ENCODE results near the gene KLF11.

DNA sequence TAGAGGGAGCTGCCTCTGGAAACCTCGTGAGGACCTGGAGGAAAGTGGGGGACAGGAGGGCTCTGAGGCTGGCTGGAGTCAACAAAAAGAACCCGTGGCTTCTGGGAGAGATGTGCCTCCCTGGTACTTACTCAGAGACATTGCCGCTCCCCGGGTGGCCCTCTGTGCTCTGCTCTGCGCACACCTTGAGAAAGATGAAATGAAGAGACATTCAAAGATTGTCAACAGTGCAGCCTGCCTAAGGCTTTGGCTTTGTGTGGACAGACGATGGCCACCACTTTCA is 22.4 kb downstream of the KLF11 start:
- TF ChIP-seq EZH2 (IDR thresholded peaks at IDR 0.05; ENCODE audit: borderline replicate concordance, insufficient read depth, low read length, poor library complexity, severe bottlenecking) (no peak), TAF1 (IDR thresholded peaks at IDR 0.05; ENCODE audit: low read depth) (no peak), POLR2AphosphoS5 (IDR thresholded peaks at IDR 0.05) (no peak)
